GM10266 (cell line): Measurements from ENCODE around the gene PCLAF.
"Not testable (repeated sequence)": the region's sequence is repeated elsewhere in the genome, so short reads cannot be mapped to it uniquely, and the experiment has no call there.

Experiments
- DNase-seq: peaks from one replicate; pipeline ENCODE4 v3.0.0; 2012; ENCODE audit errors: extremely low spot score
- TF ChIP-seq, protein P1 (sequence below): IDR thresholded peaks from 2 replicates; pipeline ENCODE4 v1.5.1; 2012; ENCODE audit warnings: mild to moderate bottlenecking, low read depth; ENCODE audit not compliant: control insufficient read depth, insufficient read depth; ENCODE audit errors: missing control alignments

PCLAF gene

DNA sequence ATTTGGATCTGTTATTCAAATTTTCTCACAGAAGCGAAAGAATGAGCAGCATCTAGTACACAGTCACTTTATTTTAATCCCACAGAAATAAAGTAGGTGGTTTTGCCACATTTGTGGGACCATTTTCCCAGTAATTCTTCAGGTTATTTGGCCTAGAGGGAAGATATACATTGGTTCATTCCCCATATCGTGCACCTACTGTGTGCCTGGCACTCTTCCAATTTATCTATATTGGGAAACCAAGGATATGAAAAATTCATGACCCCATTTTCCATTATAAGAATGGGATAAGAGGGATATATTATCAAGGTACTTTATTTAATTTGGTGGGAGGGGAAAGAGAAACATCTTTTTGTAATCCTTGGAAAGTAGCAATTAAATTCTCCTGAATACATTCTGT lies 41.5 kb upstream of the PCLAF start:
- TF ChIP-seq, protein P1, sequence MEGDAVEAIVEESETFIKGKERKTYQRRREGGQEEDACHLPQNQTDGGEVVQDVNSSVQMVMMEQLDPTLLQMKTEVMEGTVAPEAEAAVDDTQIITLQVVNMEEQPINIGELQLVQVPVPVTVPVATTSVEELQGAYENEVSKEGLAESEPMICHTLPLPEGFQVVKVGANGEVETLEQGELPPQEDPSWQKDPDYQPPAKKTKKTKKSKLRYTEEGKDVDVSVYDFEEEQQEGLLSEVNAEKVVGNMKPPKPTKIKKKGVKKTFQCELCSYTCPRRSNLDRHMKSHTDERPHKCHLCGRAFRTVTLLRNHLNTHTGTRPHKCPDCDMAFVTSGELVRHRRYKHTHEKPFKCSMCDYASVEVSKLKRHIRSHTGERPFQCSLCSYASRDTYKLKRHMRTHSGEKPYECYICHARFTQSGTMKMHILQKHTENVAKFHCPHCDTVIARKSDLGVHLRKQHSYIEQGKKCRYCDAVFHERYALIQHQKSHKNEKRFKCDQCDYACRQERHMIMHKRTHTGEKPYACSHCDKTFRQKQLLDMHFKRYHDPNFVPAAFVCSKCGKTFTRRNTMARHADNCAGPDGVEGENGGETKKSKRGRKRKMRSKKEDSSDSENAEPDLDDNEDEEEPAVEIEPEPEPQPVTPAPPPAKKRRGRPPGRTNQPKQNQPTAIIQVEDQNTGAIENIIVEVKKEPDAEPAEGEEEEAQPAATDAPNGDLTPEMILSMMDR = no peak
- no peak for DNase-seq

DNA sequence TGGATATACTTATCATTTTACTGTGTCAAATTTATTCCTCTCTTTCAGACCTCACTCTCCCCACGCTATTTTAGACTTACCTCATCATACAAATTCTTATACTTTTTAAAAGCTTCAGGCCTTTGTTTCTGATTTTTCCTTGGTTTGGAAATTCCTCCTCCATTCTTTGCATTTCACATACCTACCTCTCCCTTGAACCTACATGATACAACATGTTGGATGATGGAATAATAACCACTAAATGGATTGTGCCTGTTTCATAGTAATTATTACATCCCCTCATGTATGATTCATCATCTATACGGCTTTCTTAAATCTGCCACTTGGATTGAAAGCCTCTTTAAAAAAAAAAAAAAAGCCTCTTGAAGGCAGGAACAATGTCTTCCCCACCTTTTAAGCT lies 31.0 kb upstream of the PCLAF start:
- TF ChIP-seq, protein P1 = no peak
- DNase-seq = no peak

DNA sequence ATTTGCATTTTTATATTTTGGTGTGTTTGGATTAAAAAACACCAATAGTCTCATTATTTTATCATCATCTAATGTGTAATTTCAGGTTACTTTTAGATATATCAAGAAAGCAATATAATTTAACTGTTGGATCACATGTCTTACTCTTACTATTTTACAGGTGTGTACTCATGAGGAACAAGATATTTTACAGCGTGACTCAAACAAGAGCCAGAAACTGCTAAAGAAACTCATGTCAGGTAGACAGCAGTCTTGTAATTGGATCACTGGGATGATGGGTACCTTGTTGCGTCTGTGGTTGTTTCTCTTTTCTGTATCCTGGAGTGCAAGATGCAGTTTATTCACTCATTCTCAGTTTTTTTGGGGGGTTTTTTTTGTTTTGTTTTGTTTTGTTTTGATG lies 19.3 kb upstream of the PCLAF start:
- TF ChIP-seq, protein P1 = no peak
- no peak for DNase-seq

DNA sequence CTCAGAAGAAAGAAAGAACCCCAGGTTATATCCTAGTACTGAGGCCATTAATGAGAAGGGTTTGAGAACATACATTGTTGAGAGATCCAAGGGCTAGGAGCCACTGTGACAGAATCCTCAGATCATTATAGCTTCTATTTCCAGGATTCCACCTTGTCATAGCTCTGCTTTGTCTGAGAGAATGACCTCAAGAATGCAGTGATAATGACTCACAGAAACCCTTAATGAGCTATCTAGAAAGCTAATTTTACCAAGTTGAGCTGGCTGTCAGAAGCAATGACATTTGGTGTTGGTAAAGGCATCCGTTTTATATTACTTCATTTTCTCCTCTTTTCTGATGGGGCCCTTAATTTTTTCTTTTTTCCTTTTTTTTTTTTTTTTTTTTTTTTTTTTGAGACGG lies 17.3 kb upstream of the PCLAF start:
- TF ChIP-seq, protein P1 = no peak
- no peak for DNase-seq

DNA sequence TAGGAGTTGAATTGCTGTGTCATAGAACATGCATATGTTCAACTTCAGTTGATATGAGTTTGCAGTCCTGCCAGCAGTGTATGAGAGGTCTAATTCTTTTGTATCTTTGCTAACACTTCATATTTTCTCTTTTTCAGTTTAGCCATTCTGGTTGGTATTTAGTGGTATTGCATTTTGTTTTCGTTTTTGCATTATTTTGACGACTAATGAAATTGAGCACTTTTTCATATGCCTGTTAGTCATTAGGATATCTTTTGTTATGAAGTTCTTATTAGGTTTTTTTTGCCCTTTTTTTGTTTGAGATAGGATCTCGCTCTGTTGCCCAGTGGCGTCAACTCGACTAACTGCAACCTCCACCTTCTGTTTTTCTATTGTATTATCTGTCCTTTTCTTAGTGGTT lies 15.5 kb upstream of the PCLAF start:
- TF ChIP-seq, protein P1 = no peak
- no peak for DNase-seq

DNA sequence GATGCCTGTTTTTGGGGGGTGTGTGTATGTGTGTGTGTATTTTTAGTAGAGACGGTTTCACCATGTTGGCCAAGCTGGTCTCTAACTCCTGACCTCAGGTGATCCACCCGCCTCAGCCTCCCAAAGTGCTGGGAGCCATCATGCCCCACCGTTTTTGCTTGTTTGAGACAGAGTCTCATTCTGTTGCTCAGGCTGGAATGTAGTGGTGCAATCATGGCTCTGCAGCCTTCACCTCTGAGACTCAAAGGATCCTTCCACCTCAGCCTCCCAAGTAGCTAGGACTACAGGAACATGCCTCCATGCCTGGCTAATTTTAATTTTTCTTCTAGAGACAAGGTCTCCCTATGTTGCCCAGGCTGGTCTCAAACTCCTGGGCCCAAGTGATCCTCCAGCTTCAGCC lies 11.2 kb upstream of the PCLAF start:
- not testable (repeated sequence) for DNase-seq

DNA sequence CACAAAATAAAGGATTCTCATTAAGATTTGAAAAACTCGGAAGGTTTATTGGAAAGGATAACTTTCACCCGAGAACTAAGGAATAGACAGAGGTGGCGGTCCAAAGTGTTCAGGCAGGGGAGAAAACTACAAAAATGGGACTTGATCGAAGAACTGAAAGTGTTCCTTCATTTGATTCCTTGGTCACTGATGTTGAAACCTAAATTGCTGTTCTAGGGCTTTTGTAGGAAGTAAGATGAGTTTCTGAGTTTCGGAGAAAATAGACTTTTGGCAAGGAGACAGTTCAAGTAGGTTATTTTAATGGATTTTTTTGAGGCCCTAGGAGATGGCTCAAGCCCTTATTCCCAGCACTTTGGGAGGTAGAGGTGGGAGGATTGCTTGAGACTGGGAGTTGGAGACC lies 7.8 kb upstream of the PCLAF start:
- DNase-seq = no peak
- TF ChIP-seq, protein P1 = no peak

DNA sequence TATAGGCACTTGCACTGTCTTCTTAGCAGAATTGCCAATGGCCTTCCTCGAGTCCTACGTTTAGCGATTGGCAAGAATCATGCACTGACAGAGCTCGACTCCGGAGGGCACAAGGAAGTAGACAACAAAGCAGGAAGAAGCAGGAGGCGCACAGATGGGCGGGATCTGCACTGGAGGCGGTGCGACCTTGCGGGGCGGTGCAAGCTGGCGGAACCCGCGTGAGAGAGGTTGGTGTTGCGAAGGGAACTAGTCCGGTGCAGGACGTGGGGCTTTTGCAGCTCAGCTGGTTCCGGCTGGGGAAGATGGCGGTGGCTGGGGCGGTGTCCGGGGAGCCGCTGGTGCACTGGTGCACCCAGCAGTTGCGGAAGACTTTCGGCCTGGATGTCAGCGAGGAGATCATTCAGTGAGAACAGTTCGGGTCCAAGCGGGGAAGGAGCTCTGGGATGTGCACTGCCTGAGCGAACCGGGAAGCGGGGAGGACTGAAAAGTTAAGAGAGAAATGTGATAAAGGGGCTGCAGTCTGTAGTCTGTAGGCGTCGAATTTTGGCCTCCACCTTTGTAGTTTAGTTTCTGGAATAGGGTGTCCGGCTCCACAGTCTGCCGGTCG lies 6.4 kb upstream of the PCLAF start, which contains the start of gene TRIP4:
TSS of gene TRIP4 (plus strand) at position 275 of the 607 bp plus-strand sequence. CDS start at position 303, 28 bp downstream.
- TF ChIP-seq, protein P1 = peak; percentile 28

More for the DNA sequence above, 6.4 kb upstream of the PCLAF start, which contains the start of gene TRIP4:
- DNase-seq = peak; percentile 90
